Measurements from ENCODE around the gene NLRP4.
"Not testable (repeated sequence)": the region's sequence is repeated elsewhere in the genome, so short reads cannot be mapped to it uniquely, and the experiment has no call there.

The NLRP4 gene

GRCh38 chr19:55907746-55908145 lies 71.4 kb downstream of the NLRP4 start:
- 100% methylated on average over 1 of the region's 3 CpGs for WGBS (ENCODE audit: insufficient coverage)
- no peak overlapping the region for H3K4me3 ChIP-seq (ENCODE audit: control insufficient read depth in 1 of 7, extremely low read depth in 1 of 7, insufficient read depth in 4 of 7, low read depth in 2 of 7, low read length in 6 of 7)
- no peaks in the 10 kb centered on the region for H3K27me3 ChIP-seq (replicated peaks in 2 of 5; ENCODE audit: control insufficient read depth in 4 of 5, insufficient read depth in 5 of 5, low read length in 4 of 5)
- ChIA-PET CTCF (no interaction called here), POLR2A (no interaction called here)
- H3K9me3 ChIP-seq (ENCODE audit: control extremely low read depth in 1 of 5, control insufficient read depth in 4 of 5, insufficient read depth in 2 of 5, low read depth in 1 of 5, low read length in 4 of 5) = peaks cover 0 to 4% (median 1%) of the 10 kb centered on the region in 5 experiments
- no peak for DNase-seq
- no peaks in the 10 kb centered on the region for H3K36me3 ChIP-seq (ENCODE audit: control insufficient read depth in 4 of 4, insufficient read depth in 4 of 4, low read length in 3 of 4)
- H3K27ac ChIP-seq (ENCODE audit: insufficient read depth in 1 of 2, low read depth in 1 of 2, low read length in 2 of 2, poor library complexity in 1 of 2, severe bottlenecking in 2 of 2) = no peak overlapping the region
- no peaks in the 10 kb centered on the region for H3K4me1 ChIP-seq (ENCODE audit: control extremely low read depth in 1 of 4, control insufficient read depth in 4 of 4, insufficient read depth in 4 of 4, low read length in 3 of 4)

GRCh38 chr19:55909801-55910200 lies 73.5 kb downstream of the NLRP4 start:
- POLR2A ChIA-PET = no interaction called here
- Histone ChIP-seq H3K36me3 (ENCODE audit: control insufficient read depth in 4 of 4, insufficient read depth in 4 of 4, low read length in 3 of 4) (no peaks in the 10 kb centered on the region), H3K9me3 (ENCODE audit: control extremely low read depth in 1 of 5, control insufficient read depth in 4 of 5, insufficient read depth in 2 of 5, low read depth in 1 of 5, low read length in 4 of 5) (peaks cover 0 to 8% (median 1%) of the 10 kb centered on the region in 5 experiments), H3K27ac (ENCODE audit: insufficient read depth in 1 of 2, low read depth in 1 of 2, low read length in 2 of 2, poor library complexity in 1 of 2, severe bottlenecking in 2 of 2) (no peak overlapping the region), H3K4me1 (ENCODE audit: control extremely low read depth in 1 of 4, control insufficient read depth in 4 of 4, insufficient read depth in 4 of 4, low read length in 3 of 4) (no peaks in the 10 kb centered on the region), H3K4me3 (ENCODE audit: control insufficient read depth in 1 of 7, extremely low read depth in 1 of 7, insufficient read depth in 4 of 7, low read depth in 2 of 7, low read length in 6 of 7) (no peak overlapping the region), H3K27me3 (replicated peaks in 2 of 5; ENCODE audit: control insufficient read depth in 4 of 5, insufficient read depth in 5 of 5, low read length in 4 of 5) (no peaks in the 10 kb centered on the region)
- 42% methylated on average over 2 of the region's 2 CpGs for WGBS (ENCODE audit: insufficient coverage)
- CTCF ChIA-PET = no interaction called here
- DNase-seq = no peak

GRCh38 chr19:55912916-55913315 lies 76.6 kb downstream of the NLRP4 start:
- ChIA-PET POLR2A (no interaction called here), CTCF (no interaction called here)
- no peaks in the 10 kb centered on the region for H3K27me3 ChIP-seq (replicated peaks in 2 of 5; ENCODE audit: control insufficient read depth in 4 of 5, insufficient read depth in 5 of 5, low read length in 4 of 5)
- H3K27ac ChIP-seq (ENCODE audit: insufficient read depth in 1 of 2, low read depth in 1 of 2, low read length in 2 of 2, poor library complexity in 1 of 2, severe bottlenecking in 2 of 2) = no peak overlapping the region
- WGBS (ENCODE audit: insufficient coverage) = 85% methylated on average over 4 of the region's 7 CpGs
- H3K4me3 ChIP-seq (ENCODE audit: control insufficient read depth in 1 of 7, extremely low read depth in 1 of 7, insufficient read depth in 4 of 7, low read depth in 2 of 7, low read length in 6 of 7) = no peak overlapping the region
- peaks cover 0 to 16% (median 1%) of the 10 kb centered on the region in 5 experiments for H3K9me3 ChIP-seq (ENCODE audit: control extremely low read depth in 1 of 5, control insufficient read depth in 4 of 5, insufficient read depth in 2 of 5, low read depth in 1 of 5, low read length in 4 of 5)
- no peak for DNase-seq
- no peaks in the 10 kb centered on the region for H3K36me3 ChIP-seq (ENCODE audit: control insufficient read depth in 4 of 4, insufficient read depth in 4 of 4, low read length in 3 of 4)
- no peaks in the 10 kb centered on the region for H3K4me1 ChIP-seq (ENCODE audit: control extremely low read depth in 1 of 4, control insufficient read depth in 4 of 4, insufficient read depth in 4 of 4, low read length in 3 of 4)

- Histone ChIP-seq H3K27ac (ENCODE audit: insufficient read depth in 1 of 2, low read depth in 1 of 2, low read length in 2 of 2, poor library complexity in 1 of 2, severe bottlenecking in 2 of 2) (no peak overlapping the region), H3K4me3 (ENCODE audit: control insufficient read depth in 1 of 7, extremely low read depth in 1 of 7, insufficient read depth in 4 of 7, low read depth in 2 of 7, low read length in 6 of 7) (no peak overlapping the region), H3K4me1 (ENCODE audit: control extremely low read depth in 1 of 4, control insufficient read depth in 4 of 4, insufficient read depth in 4 of 4, low read length in 3 of 4) (no peaks in the 10 kb centered on the region), H3K36me3 (ENCODE audit: control insufficient read depth in 4 of 4, insufficient read depth in 4 of 4, low read length in 3 of 4) (no peaks in the 10 kb centered on the region), H3K27me3 (replicated peaks in 2 of 5; ENCODE audit: control insufficient read depth in 4 of 5, insufficient read depth in 5 of 5, low read length in 4 of 5) (no peaks in the 10 kb centered on the region), H3K9me3 (ENCODE audit: control extremely low read depth in 1 of 5, control insufficient read depth in 4 of 5, insufficient read depth in 2 of 5, low read depth in 1 of 5, low read length in 4 of 5) (peaks cover 0 to 16% (median 1%) of the 10 kb centered on the region in 5 experiments)
- CTCF ChIA-PET = no interaction called here
- POLR2A ChIA-PET = no interaction called here
- peak in 2 of 3 donors; percentile 0 to 2 for DNase-seq
- 51% methylated on average over 6 of the region's 9 CpGs for WGBS (ENCODE audit: insufficient coverage)
Observed at GRCh38 chr19:55913643-55914268, 77.4 kb downstream of the NLRP4 start.

GRCh38 chr19:55923556-55923955 lies 87.2 kb downstream of the NLRP4 start:
- ChIA-PET CTCF (no interaction called here), POLR2A (no interaction called here)
- peaks cover 1 to 15% (median 4%) of the 10 kb centered on the region in 5 experiments for H3K9me3 ChIP-seq (ENCODE audit: control extremely low read depth in 1 of 5, control insufficient read depth in 4 of 5, insufficient read depth in 2 of 5, low read depth in 1 of 5, low read length in 4 of 5)
- WGBS (ENCODE audit: insufficient coverage) = 76% methylated on average over 2 of the region's 5 CpGs
- H3K27ac ChIP-seq (ENCODE audit: insufficient read depth in 1 of 2, low read depth in 1 of 2, low read length in 2 of 2, poor library complexity in 1 of 2, severe bottlenecking in 2 of 2) = no peak overlapping the region
- DNase-seq = no peak
- no peaks in the 10 kb centered on the region for H3K27me3 ChIP-seq (replicated peaks in 2 of 5; ENCODE audit: control insufficient read depth in 4 of 5, insufficient read depth in 5 of 5, low read length in 4 of 5)
- H3K36me3 ChIP-seq (ENCODE audit: control insufficient read depth in 4 of 4, insufficient read depth in 4 of 4, low read length in 3 of 4) = no peaks in the 10 kb centered on the region
- H3K4me1 ChIP-seq (ENCODE audit: control extremely low read depth in 1 of 4, control insufficient read depth in 4 of 4, insufficient read depth in 4 of 4, low read length in 3 of 4) = no peaks in the 10 kb centered on the region
- no peak overlapping the region for H3K4me3 ChIP-seq (ENCODE audit: control insufficient read depth in 1 of 7, extremely low read depth in 1 of 7, insufficient read depth in 4 of 7, low read depth in 2 of 7, low read length in 6 of 7)

GRCh38 chr19:55927991-55928390 lies 91.7 kb downstream of the NLRP4 start:
- CTCF ChIA-PET = no interaction called here
- Histone ChIP-seq H3K9me3 (ENCODE audit: control extremely low read depth in 1 of 5, control insufficient read depth in 4 of 5, insufficient read depth in 2 of 5, low read depth in 1 of 5, low read length in 4 of 5) (peaks cover 0 to 12% (median 4%) of the 10 kb centered on the region in 5 experiments), H3K27ac (ENCODE audit: insufficient read depth in 1 of 2, low read depth in 1 of 2, low read length in 2 of 2, poor library complexity in 1 of 2, severe bottlenecking in 2 of 2) (no peak overlapping the region), H3K27me3 (replicated peaks in 2 of 5; ENCODE audit: control insufficient read depth in 4 of 5, insufficient read depth in 5 of 5, low read length in 4 of 5) (no peaks in the 10 kb centered on the region), H3K4me1 (ENCODE audit: control extremely low read depth in 1 of 4, control insufficient read depth in 4 of 4, insufficient read depth in 4 of 4, low read length in 3 of 4) (no peaks in the 10 kb centered on the region), H3K4me3 (ENCODE audit: control insufficient read depth in 1 of 7, extremely low read depth in 1 of 7, insufficient read depth in 4 of 7, low read depth in 2 of 7, low read length in 6 of 7) (no peak overlapping the region), H3K36me3 (ENCODE audit: control insufficient read depth in 4 of 4, insufficient read depth in 4 of 4, low read length in 3 of 4) (no peaks in the 10 kb centered on the region)
- DNase-seq = no peak
- POLR2A ChIA-PET = no interaction called here
- 83% methylated on average over 8 of the region's 8 CpGs for WGBS (ENCODE audit: insufficient coverage)

GRCh38 chr19:55929258-55929657 lies 92.9 kb downstream of the NLRP4 start:
- POLR2A ChIA-PET; H3K36me3 ChIP-seq (ENCODE audit: control insufficient read depth in 4 of 4, insufficient read depth in 4 of 4, low read length in 3 of 4); H3K4me3 ChIP-seq (ENCODE audit: control insufficient read depth in 1 of 7, extremely low read depth in 1 of 7, insufficient read depth in 4 of 7, low read depth in 2 of 7, low read length in 6 of 7); H3K27ac ChIP-seq (ENCODE audit: insufficient read depth in 1 of 2, low read depth in 1 of 2, low read length in 2 of 2, poor library complexity in 1 of 2, severe bottlenecking in 2 of 2); DNase-seq; CTCF ChIA-PET; H3K9me3 ChIP-seq (ENCODE audit: control extremely low read depth in 1 of 5, control insufficient read depth in 4 of 5, insufficient read depth in 2 of 5, low read depth in 1 of 5, low read length in 4 of 5); H3K4me1 ChIP-seq (ENCODE audit: control extremely low read depth in 1 of 4, control insufficient read depth in 4 of 4, insufficient read depth in 4 of 4, low read length in 3 of 4); H3K27me3 ChIP-seq (replicated peaks in 2 of 5; ENCODE audit: control insufficient read depth in 4 of 5, insufficient read depth in 5 of 5, low read length in 4 of 5): not testable (repeated sequence)
- WGBS (ENCODE audit: insufficient coverage) = 100% methylated on average over 2 of the region's 5 CpGs

Data from common myeloid progenitor, CD34-positive (primary cell).